ENCODE results near the gene CABP7.

GRCh38 chr22:29705651-29706050 is 14.2 kb upstream of the CABP7 start:
- TF ChIP-seq ZNF768 (CRISPR knock-in tag; IDR thresholded peaks at IDR 0.05), result no peak
- no peak for TF ChIP-seq HOXA5 (CRISPR knock-in tag; IDR thresholded peaks at IDR 0.05)
